Prostate gland (tissue), 2 donors: Measurements from ENCODE around the gene KIAA0040.

Experiments
- CTCF ChIP-seq, 4 experiments: fragments of 200-600 bp in 2 of 4; fragments of 450-650 bp in 2 of 4; sonication (generic) in 2 of 4; IDR thresholded peaks; 1 replicate in 3 of 4; 2 replicates in 1 of 4; pipeline ENCODE4 v1.5.1; 2016 to 2019; ENCODE audit warnings: antibody characterized with exemption in 4 of 4, mild to moderate bottlenecking in 2 of 4, moderate library complexity in 2 of 4
- POLR2A ChIP-seq: fragments of 450-650 bp; IDR thresholded peaks from one replicate; pipeline ENCODE4 v1.6.1; 2016; ENCODE audit warnings: antibody characterized with exemption, mild to moderate bottlenecking
- POLR2AphosphoS5 ChIP-seq: sonication (generic); formaldehyde crosslinking; IDR thresholded peaks from one replicate; pipeline ENCODE4 v1.6.1; 2017; ENCODE audit warnings: antibody characterized with exemption

GRCh38 chr1:175155473-175155856, 37.1 kb downstream of the KIAA0040 start:
- TF ChIP-seq POLR2A (no peak), POLR2AphosphoS5 (no peak), CTCF (IDR thresholded peaks at IDR 0.05) (no peak)
